ENCODE results near the gene PKP4. TPM values are rescaled to one million over a fixed set of nuclear protein-coding genes. Genes with fewer than 3 reads are reported as not detected.

Gene PKP4
- total RNA-seq, 1 experiment from 2014 or later = 52.0 TPM

DNA sequence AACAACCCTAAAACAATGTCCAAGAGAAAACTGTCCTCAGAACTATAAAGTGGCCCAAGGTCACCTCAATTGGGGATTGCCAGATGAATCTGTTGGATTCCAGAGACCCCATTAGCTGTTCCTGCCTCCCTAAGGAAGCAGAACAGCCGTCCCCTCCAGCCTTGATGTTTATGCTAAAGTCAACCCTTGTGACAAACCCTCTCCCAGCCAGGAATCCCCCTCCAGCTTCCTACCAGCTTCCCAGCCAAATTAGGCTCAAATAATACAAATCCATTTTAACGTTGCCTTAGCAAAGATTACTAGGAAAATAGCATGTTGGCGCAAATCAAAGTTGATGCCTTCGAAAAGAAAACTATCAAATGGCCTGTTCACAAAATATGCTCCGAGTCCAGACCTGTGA is 232.6 kb downstream of the PKP4 start:
- Histone ChIP-seq H2AFZ (ENCODE audit: low read length) (no peak overlapping the region), H3K56ac (ENCODE audit: insufficient read length, low read depth, low read length) (no peak overlapping the region), H3T11ph (ENCODE audit: low read length) (no peak overlapping the region), H2BK12ac (ENCODE audit: insufficient read length, low read depth, low read length) (no peak overlapping the region), H3K27me3 (ENCODE audit: insufficient read depth, low read length) (no peaks in the 10 kb centered on the region), H3K23me2 (ENCODE audit: insufficient read length, low read depth, low read length, poor library complexity, severe bottlenecking) (no peaks in the 10 kb centered on the region), H3K18ac (ENCODE audit: insufficient read length, low read depth, low read length) (no peak overlapping the region), H2BK5ac (ENCODE audit: insufficient read length, low read length) (no peak overlapping the region), H4K5ac (ENCODE audit: insufficient read length, low read depth, low read length) (no peak overlapping the region), H2AK5ac (ENCODE audit: insufficient read length, low read length) (no peak overlapping the region), H4K8ac (replicated peaks; ENCODE audit: insufficient read length, low read depth, low read length) (no peak overlapping the region), H4K20me1 (ENCODE audit: control insufficient read depth, insufficient read depth, insufficient read length) (no peaks in the 10 kb centered on the region), H4K91ac (ENCODE audit: insufficient read length, low read depth, low read length) (no peak overlapping the region), H3K9me3 (ENCODE audit: control insufficient read depth, low read depth, low read length) (no peaks in the 10 kb centered on the region), H3K23ac (ENCODE audit: insufficient read length, low read depth, low read length) (no peak overlapping the region), H2BK120ac (ENCODE audit: low read depth, low read length, poor library complexity, severe bottlenecking) (no peak overlapping the region), H2BK20ac (ENCODE audit: low read depth, low read length, poor library complexity, severe bottlenecking) (no peak overlapping the region), H3K4me1 (ENCODE audit: insufficient read depth, low read length) (no peaks in the 10 kb centered on the region; the same call in 1 of the 2 replicates), H3K4me2 (ENCODE audit: insufficient read depth, insufficient read length, low read length) (no peak overlapping the region), H3K79me1 (ENCODE audit: insufficient read depth, low read depth, low read length, poor library complexity, severe bottlenecking) (no peaks in the 10 kb centered on the region), H3K27ac (ENCODE audit: insufficient read length, low read depth, low read length) (no peak overlapping the region), H2BK15ac (ENCODE audit: low read depth, low read length) (no peak overlapping the region), H3K9ac (ENCODE audit: extremely low read depth, insufficient read length, low read length) (no peak overlapping the region), H3K4ac (ENCODE audit: low read depth, low read length) (no peak overlapping the region), H3K14ac (ENCODE audit: insufficient read depth, low read length) (no peak overlapping the region), H3K79me2 (ENCODE audit: insufficient read depth, low read length) (no peaks in the 10 kb centered on the region)
- no peak for DNase-seq
- Mint-ChIP-seq H3K9me3 (no peaks in the 10 kb centered on the region), H3K4me3 (no peak overlapping the region), H3K36me3 (ENCODE audit: insufficient read depth in 1 of 3, low read depth in 3 of 3) (no peaks in the 10 kb centered on the region), H3K27me3 (ENCODE audit: low read depth) (no peaks in the 10 kb centered on the region; the same call in none of the 2 replicates), H3K4me1 (peaks cover 9 to 14% of the 10 kb centered on the region in 2 experiments), H3K27ac (no peak overlapping the region; a peak in 1 of 7 replicates)
- TF ChIP-seq, protein P1, sequence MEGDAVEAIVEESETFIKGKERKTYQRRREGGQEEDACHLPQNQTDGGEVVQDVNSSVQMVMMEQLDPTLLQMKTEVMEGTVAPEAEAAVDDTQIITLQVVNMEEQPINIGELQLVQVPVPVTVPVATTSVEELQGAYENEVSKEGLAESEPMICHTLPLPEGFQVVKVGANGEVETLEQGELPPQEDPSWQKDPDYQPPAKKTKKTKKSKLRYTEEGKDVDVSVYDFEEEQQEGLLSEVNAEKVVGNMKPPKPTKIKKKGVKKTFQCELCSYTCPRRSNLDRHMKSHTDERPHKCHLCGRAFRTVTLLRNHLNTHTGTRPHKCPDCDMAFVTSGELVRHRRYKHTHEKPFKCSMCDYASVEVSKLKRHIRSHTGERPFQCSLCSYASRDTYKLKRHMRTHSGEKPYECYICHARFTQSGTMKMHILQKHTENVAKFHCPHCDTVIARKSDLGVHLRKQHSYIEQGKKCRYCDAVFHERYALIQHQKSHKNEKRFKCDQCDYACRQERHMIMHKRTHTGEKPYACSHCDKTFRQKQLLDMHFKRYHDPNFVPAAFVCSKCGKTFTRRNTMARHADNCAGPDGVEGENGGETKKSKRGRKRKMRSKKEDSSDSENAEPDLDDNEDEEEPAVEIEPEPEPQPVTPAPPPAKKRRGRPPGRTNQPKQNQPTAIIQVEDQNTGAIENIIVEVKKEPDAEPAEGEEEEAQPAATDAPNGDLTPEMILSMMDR (conservative IDR thresholded peaks at IDR 0.05) = no peak
- no CpG with 5 or more reads among the region's 5 CpGs for WGBS (ENCODE audit: extremely low coverage, insufficient read length, low lambda C conversion rate)
